ENCODE results near the gene MAPK10.

Gene MAPK10

DNA sequence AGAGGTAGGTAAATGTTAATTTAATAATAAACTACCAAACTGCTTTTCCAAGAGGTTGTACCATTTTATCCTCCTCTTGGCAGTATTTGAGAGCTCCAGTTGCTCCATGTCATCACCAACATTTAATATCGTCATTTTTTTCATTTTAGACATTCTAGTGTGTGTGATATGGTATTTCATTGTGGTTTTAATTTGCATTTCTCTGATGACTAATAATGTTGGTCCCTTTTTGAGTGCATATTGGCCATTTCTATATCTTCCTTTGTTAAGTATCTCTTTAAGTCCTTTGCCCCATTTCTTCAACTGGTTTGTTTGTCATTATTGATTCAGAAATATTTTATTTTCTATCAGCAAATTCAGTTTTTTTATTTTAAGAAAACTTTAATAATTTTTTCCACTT, 88.8 kb downstream of the MAPK10 start:
- no peak for DNase-seq

DNA sequence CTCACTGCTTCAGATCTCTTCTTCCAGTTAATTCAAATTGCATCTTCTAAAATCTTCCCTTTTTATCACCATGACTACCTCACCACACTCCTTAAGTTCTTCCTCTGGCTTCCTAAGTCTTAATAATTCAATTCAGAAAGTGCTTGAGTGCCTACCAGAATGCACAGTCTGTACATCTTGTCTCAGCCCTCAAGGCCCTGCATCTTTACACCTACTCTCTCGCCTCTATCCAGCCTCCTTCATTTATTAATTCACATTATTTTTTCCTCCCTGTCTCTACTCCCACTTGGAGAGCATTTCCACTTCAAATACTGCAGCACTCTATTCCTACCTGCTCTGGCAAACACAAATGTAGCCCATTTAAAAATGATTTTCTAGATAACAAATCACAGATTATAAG, 90.5 kb downstream of the MAPK10 start:
- DNase-seq, result no peak

- DNase-seq, result no peak
Measured at GRCh38 chr4:86264241-86264640, 95.6 kb downstream of the MAPK10 start.

DNA sequence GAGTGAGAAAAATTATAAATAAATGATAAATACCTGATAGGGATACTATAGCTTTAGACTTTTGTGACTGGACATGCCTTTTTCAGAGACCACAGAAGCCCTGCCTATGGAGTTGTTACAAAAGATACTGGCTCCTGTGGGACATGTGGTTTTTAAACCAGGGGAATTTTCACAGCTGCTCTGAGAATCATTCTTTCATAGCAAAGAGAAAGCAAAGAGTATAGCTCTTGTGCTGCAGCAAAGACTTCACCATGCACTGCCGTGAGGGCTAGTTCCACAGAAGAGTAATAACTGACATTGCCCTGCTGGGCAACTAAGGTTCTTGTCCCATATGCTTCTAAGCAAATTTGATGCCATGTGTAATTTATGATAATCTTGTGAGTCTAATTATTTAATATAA, 98.2 kb downstream of the MAPK10 start:
- no peak for DNase-seq

- DNase-seq, result no peak
Measured at GRCh38 chr4:86256086-86256485, 103.8 kb downstream of the MAPK10 start.

- no peak for DNase-seq
Measured at GRCh38 chr4:86250619-86251018, 109.2 kb downstream of the MAPK10 start.

- no peak for DNase-seq
Measured at GRCh38 chr4:86250006-86250405, 109.8 kb downstream of the MAPK10 start.

DNA sequence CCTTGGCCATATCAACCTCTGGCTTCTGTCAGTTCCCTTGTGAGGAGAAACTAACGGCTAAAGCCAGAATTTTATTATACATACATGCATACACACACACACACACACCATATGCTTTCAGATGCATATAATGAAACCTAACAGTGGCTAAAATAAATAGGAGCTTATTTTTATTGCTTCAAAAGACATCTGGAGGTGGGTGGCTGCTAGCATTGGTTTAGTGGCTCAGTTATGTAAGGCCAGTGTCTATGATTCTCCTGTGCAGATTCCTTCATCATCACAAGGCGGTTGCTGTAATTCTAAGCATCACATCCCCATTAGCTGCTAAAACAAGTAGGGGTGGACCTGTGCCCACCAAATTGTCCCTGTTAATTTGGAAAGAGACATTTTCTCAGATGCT, 110.8 kb downstream of the MAPK10 start:
- peak; percentile 9 for DNase-seq

DNA sequence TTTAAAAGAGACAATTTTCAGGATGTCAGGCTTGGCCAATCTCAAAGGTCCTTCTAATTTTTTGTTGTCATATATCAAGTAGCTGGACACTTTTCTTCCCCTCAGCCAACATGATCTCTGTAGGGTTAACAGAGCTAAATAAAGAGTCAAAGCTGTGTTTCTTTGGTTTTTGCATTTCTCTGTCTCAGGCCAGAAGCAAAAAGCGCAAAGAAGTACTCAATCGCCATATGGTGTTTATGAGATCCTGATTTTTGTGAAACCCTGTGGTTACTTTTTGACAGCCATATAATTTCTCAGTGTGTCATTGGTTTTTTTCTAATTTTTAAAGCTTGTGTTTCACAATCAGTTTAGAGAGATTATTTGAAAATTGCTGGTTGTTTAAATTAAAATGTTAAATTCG, 111.9 kb downstream of the MAPK10 start:
- no peak for DNase-seq

DNA sequence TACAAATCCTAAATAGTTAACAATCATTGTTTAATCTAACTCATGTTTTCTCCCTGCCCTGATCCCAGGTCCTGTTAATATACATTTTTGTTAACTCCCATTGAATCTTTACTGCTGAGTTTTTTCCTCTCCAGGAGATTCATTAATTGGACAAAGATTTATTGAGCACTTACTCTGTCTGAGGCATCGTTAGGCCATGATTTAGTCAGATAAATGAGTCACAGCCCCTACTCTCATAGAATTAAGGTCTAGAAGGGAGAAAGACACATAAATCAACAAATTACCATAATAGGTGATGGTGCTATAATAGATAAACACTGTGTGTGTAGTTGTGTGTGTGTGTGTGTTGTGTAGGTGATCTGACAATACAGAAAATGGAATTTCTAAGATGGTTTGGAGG, 112.5 kb downstream of the MAPK10 start:
- no peak for DNase-seq

GRCh38 chr4:86243750-86244149, 116.1 kb downstream of the MAPK10 start:
- no peak for DNase-seq

- DNase-seq, result no peak
Measured at GRCh38 chr4:86242677-86243076, 117.2 kb downstream of the MAPK10 start.

GRCh38 chr4:86235549-86235948, 124.3 kb downstream of the MAPK10 start:
- no peak for DNase-seq

DNA sequence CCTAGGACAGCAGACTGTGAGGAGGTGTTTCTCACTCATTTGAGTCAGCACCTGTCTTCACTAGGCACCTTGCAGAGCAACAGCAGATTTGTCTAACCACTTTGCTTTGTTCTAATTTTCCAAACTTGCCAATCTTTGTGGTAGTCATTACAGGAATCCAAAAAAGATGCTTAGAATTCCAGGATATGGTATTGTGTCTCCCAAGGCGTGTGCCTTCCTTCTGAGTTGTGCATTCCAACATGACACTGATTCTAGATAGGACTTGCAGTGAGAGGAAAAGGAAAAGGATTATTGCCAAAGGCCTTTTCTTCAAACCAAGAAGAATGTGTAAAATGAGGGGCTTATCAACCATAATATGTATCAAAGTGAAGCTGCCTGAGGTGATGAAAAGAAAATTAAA, 126.2 kb downstream of the MAPK10 start:
- no peak for DNase-seq

DNA sequence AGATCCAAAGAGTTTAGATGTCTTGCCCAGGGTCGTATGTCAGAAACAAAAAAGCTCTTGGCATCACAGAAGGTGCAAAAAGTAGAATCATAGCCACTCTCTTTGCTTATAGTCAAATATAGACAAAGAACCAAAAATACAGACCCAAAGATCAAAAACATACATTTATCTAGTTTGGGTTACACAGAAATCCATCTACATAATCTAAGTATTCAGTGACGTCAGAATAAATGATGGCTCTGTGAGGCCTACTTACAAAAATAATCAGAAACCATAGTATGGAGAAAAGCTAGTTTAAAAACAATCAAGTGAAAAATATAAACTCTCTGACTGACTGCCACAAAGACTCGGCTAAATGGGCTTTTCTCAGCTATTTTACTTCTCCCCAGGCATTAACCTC, 126.8 kb downstream of the MAPK10 start:
- DNase-seq, result no peak

GRCh38 chr4:86223472-86223871, 136.4 kb downstream of the MAPK10 start:
- DNase-seq, result no peak

- no peak for DNase-seq
Measured at GRCh38 chr4:86221002-86221401, 138.9 kb downstream of the MAPK10 start.

- DNase-seq, result no peak
Measured at GRCh38 chr4:86220121-86220520, 139.7 kb downstream of the MAPK10 start.

DNA sequence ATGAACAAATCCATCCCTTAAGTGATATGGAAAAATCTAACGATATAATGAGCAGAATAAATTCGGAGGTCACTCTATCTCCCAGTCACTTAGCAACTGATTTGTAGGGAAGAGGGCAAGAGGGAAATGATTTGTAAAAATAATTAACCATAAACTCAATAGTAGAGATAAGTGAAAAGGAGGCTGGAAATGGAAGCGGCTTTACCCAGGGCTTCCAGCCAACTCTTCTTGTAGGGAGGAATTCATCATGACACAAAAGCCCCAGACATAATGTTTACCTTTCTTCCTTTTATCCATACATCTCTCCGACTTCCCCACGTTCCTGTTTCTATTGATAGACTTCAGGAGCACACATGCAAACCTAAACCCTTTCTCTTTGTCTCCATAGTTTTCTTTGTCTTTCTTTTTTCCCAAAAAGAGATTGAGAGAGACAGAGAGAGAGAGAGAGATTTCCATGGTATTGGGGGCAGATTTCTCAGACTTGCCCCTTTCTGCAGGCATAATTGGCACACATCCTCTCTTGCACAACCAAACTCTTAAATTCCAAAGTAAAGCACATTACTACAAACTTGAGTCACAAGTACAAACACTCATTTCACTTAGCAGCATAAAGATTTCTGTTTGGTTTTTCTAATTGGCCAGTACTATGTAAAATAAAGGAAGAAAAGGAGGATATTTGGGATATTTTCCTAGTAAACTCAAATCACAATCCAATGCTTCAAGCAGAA, 140.9 kb downstream of the MAPK10 start:
- DNase-seq, result no peak

DNA sequence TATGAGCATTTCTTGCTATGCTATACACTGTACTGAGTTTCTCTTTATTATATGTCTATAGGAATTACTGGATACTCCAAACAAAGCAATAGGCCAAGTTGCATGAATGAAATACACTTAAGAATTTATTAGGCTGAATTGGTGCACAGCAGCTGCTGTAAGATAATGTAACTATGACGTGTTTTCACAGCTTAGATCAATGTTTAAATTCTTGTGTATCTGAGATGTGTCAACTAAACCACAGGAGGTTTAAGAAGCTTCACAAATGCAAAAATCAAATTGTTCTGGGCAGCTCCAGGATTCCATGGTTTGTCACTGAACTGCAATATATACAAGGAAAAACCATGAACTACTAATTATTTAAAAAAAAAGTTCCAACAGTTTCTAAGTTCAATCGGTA, 156.7 kb downstream of the MAPK10 start:
- DNase-seq, result no peak

DNA sequence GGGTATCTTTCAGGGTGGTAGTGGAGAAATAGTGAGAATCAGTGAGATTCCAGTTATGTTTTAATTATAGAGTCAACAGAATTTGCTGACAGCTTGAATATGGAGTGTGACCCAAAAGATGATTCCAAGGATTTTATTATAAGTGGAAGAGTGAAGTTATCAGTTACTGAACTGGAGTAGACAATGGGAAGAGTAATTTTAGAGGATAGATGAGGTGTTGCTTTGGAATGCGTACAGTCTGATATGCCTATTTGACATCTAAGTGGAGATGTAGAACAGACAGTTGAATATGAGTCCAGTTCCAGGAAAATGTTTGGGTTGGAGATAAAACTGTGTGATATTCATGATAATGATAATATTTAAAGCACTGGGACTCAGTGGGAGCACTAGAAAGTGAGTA, 174.2 kb downstream of the MAPK10 start:
- DNase-seq, result no peak

GRCh38 chr4:86184901-86185285, 175.0 kb downstream of the MAPK10 start:
- DNase-seq, result no peak

- no peak for DNase-seq
Measured at GRCh38 chr4:86184216-86184900, 175.5 kb downstream of the MAPK10 start.

GRCh38 chr4:86181585-86181984, 178.3 kb downstream of the MAPK10 start:
- DNase-seq, result no peak

- DNase-seq, result no peak
Measured at GRCh38 chr4:86178211-86178610, 181.6 kb downstream of the MAPK10 start.
